ENCODE measurements around the gene SMKR1.
"Not testable (repeated sequence)": the region's sequence is repeated elsewhere in the genome, so short reads cannot be mapped to it uniquely, and the experiment has no call there.

Gene SMKR1

DNA sequence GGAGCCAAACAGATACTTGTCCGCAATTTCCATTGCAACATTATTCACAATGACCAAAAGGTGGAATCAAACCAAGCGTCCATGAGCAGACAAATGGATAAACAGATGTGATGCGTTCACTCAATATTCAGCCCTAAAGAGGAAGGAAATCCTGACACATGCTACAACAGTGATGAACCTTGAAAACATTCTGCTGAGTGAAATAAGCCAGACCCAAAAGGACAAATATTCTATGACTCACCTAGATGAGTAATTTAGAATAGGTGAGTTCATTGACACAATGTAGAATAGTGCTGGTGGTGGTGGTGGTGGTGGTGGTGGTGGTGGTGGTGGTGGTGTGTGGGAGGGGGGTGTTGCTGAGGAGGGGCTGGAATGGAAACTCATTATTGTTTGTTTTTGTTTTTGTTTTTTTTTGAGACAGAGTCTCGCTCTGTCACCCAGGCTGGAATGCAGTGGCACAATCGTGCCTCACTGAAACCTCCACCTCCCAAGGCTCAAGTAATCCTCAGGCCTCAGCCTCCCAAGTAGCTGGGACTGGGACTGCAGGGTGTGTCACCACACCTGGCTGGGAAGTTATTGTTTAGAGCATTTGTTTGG lies 28.6 kb downstream of the SMKR1 start:
- no peak for DNase-seq

DNA sequence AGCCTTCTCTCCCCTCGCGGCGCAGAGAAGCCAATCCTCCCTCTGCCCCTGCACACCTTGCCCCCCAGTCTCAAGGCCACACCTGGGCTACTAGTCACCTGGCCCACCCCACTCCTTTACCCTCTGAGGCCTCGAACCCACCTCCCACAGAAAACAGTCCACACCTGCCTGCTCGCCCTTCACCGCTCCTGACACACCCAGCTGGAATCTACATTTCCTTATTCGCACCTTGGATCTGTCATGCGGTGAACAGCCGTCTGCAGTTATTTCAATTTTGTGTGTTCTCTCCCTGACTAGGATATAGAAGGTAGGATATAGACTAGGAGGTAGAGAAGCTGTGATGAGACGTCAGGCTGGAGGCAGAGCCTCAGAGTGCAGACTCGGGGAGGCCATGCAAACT lies 29.4 kb downstream of the SMKR1 start:
- no peak for DNase-seq

DNA sequence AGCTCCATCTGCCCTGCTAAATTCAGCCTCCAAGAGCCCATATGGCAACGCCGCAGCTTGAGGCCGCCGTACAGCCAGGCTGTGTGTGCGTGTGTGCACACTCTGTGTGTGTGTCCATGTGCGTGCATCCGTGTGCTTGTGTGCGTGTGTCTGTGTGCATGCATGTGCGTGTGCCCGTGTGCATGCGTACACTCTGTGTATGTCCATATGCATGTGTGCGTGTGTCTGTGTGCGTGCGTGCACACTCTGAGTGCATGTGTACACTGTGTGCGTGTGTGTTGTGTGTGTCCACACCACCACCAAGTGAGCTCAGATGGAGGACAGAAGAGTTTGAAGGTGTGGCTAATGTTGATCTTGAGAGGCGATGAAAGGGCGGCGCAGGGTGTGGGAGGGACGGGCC lies 30.0 kb downstream of the SMKR1 start:
- no peak for DNase-seq

DNA sequence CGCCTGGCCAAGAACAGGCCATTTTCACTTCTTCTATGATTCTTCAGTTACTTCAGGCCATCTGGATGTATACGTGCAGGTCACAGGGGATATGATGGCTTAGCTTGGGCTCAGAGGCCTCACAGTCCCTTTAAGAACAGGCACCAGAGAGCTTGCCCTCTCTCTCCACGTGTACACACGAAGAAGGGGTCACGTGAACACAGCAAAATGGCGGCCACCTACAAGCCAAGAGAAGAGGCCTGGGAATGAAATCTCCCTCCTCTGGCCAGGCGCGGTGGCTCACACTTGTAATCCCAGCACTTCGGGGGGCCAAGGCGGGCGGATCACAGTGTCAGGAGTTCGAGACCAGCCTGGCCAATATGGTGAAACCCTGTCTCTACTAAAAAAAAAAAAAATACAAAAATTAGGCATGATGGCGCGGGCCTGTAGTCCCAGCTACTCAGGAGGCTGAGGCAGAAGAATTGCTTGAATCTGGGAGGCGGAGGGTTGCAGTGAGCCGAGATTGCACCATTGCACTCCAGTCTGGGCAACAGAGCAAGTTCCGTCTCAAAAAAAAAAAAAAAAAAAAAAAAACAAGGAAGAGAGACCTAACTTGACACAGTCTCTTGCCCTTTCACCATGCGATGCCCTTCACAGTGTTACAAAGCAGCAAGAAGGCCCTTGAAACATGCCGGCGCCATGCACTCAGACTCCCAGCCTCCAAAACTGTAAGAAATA lies 32.4 kb downstream of the SMKR1 start:
- DNase-seq: not testable (repeated sequence)

DNA sequence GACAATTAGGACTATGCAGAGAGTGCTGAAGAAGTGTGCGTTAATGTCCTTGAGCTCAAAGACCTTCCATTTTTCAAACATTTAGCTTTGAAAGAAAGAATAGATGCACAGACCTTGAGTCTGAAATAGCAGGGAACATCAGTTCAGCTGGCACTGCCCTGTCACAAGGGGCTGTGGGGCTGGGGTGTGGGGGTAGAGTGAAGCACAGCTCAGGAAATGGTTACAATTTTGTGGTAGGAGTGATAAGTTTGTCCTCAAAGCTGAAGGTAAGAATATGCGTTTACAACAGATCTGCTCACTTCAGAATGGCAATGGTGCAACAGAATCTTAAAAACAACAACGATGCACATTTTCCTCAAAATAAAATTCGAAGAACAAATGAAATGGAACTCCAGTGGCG lies 33.6 kb downstream of the SMKR1 start:
- no peak for DNase-seq

DNA sequence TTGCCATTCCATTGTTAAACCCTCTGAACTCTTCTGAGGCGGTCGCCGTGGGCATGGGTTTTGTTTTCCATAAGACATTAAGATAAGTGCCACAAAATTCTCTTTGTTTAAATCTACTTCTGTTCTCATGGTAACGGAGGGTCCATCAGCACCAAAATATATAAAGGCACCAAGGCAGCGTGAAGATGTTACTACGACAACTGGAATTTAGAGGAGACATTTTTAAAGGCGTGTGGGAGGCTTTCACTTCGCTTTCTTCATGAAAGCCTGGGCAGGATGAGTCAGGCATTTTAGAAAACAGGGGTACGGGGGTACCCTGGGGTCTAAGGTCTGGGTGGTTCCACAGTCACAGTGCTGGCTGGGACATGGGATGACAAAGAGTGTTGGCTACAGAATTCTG lies 34.0 kb downstream of the SMKR1 start:
- DNase-seq: no peak

GRCh38 chr7:129538790-129539189 lies 36.5 kb downstream of the SMKR1 start:
- DNase-seq: no peak

GRCh38 chr7:129540340-129540739 lies 38.0 kb downstream of the SMKR1 start:
- DNase-seq: no peak

- no peak for DNase-seq
These were observed 42.4 kb downstream of the SMKR1 start for GRCh38 chr7:129544700-129545099.

GRCh38 chr7:129550693-129551360 lies 48.5 kb downstream of the SMKR1 start:
- no peak for DNase-seq

DNA sequence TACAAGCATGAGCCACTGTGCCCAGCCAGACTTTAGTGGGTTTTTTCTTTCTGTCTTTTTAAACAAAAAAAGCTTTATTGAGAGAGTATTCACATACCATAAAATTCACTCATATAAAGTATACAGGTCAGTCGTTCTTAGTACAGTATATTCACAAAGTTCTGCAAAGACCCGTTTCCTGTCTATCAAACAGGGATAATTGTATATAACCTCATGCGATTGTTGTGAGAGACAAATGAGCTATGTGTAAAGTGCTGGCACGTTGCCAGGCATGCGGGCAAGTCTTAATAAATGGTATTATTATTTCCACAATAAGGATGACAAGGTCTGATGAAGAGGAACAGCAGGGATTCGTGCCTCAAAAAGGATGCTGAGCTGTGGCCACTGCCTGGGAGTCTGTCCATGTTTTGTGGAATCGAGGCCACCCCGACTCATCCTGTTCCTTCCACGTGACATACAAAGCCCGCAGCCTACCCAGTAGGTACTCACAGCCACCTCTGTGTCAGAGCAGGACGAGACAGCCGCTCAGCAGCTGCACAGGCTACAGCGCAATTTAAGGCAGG lies 51.6 kb downstream of the SMKR1 start:
- no peak for DNase-seq

- no peak for DNase-seq
These were observed 54.3 kb downstream of the SMKR1 start for GRCh38 chr7:129556607-129557133.

DNA sequence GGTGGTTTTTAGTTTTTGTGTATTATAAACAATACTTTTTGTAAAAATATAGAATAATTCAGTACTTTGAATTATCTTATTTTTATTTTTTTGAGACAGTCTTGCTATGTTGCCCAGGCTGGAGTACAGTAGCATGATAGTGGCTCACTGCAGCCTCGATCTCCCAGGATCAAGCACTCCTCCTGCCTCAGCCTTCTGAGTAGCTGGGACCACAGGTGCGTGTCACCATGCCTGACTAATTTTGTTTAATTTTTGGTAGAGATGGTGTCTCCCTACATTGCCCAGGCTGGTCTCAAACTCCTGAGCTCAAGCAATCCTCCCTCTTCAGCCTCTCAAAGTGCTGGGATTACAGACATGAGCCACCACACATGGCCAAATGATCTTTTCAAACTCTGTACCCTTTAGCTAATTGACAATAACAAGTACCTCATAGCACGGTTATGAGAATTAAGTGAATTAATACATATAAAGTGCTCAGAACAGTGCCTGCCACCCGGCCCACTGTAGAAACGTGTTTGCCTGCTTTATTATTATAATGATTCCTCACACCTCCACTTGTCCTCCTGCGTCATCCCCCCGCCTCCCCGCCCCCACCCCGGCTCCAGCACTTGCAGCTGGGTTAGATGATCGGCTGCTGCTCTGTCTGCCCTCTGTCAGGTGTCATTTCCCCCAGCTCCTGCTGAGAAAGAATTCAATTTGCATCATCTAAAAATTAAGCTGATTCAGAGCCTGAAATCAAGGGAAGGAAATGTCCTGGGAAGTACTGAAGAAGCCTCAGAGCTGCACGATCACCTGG lies 55.6 kb downstream of the SMKR1 start:
- no peak for DNase-seq

DNA sequence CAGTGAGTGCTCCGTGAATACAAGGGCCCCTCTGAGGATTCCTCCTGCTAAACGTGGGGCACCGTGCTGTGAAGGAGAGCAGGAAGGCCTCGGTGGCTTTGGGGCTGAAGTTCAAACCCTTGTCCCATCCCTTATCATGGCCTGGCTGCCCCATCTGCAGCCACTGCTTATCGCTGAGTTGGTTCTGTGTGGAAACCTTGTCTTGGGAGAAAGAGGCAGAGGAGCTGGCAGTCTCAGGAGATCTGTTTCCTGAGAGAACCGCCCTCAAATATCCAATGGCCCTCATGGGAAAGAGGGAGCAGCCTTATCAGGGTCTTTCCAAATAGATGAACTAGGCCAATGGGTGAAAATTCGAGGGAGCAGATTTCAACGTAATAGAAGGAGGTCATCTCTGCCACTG lies 57.2 kb downstream of the SMKR1 start:
- no peak for DNase-seq

- no peak for DNase-seq
These were observed 58.5 kb downstream of the SMKR1 start for GRCh38 chr7:129560831-129561230.

GRCh38 chr7:129561677-129562359 lies 59.5 kb downstream of the SMKR1 start:
- DNase-seq: no peak

All from NCI-H524 treated with DMSO at 0.1 percent for 48 hours (cell line).